ENCODE data around the gene ZC2HC1C. TPM values are rescaled to one million over a fixed set of nuclear protein-coding genes. Genes with fewer than 3 reads are reported as not detected.

ZC2HC1C gene
- total and polyA plus RNA-seq, 2 of the 13 experiments (the other 11 are each of a cell fraction or from before 2014, with no cell fraction given) = 3.3 to 3.5 TPM

- TF ChIP-seq ZNF274 (CRISPR knock-in tag; IDR thresholded peaks at IDR 0.05) = no peak
- TF ChIP-seq, protein P1, sequence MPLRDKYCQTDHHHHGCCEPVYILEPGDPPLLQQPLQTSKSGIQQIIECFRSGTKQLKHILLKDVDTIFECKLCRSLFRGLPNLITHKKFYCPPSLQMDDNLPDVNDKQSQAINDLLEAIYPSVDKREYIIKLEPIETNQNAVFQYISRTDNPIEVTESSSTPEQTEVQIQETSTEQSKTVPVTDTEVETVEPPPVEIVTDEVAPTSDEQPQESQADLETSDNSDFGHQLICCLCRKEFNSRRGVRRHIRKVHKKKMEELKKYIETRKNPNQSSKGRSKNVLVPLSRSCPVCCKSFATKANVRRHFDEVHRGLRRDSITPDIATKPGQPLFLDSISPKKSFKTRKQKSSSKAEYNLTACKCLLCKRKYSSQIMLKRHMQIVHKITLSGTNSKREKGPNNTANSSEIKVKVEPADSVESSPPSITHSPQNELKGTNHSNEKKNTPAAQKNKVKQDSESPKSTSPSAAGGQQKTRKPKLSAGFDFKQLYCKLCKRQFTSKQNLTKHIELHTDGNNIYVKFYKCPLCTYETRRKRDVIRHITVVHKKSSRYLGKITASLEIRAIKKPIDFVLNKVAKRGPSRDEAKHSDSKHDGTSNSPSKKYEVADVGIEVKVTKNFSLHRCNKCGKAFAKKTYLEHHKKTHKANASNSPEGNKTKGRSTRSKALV (CRISPR knock-in tag; IDR thresholded peaks at IDR 0.05) = no peak
- no peak for TF ChIP-seq ZFP41 (CRISPR knock-in tag; IDR thresholded peaks at IDR 0.05; ENCODE audit: borderline replicate concordance)
- TF ChIP-seq NR2F1 (CRISPR knock-in tag; IDR thresholded peaks at IDR 0.05) = no peak
- no peak for TF ChIP-seq CREB1 (IDR thresholded peaks at IDR 0.05)
- no peak for TF ChIP-seq CREB1 (CRISPR knock-in tag; IDR thresholded peaks at IDR 0.05)
- no peak for TF ChIP-seq GLMP (CRISPR knock-in tag; IDR thresholded peaks at IDR 0.05; ENCODE audit: borderline replicate concordance)
- TF ChIP-seq ZBED4 (CRISPR knock-in tag; IDR thresholded peaks at IDR 0.05; ENCODE audit: borderline replicate concordance) = no peak
These were observed 54.5 kb downstream of the ZC2HC1C start (continued) for GRCh38 chr14:75123991-75124390.
